ENCODE measurements around the gene IGHMBP2.

- no peak for TF ChIP-seq EZH2phosphoT487 (IDR thresholded peaks at IDR 0.05; ENCODE audit: borderline replicate concordance, low read depth, low read length)
- TF ChIP-seq, protein P1, sequence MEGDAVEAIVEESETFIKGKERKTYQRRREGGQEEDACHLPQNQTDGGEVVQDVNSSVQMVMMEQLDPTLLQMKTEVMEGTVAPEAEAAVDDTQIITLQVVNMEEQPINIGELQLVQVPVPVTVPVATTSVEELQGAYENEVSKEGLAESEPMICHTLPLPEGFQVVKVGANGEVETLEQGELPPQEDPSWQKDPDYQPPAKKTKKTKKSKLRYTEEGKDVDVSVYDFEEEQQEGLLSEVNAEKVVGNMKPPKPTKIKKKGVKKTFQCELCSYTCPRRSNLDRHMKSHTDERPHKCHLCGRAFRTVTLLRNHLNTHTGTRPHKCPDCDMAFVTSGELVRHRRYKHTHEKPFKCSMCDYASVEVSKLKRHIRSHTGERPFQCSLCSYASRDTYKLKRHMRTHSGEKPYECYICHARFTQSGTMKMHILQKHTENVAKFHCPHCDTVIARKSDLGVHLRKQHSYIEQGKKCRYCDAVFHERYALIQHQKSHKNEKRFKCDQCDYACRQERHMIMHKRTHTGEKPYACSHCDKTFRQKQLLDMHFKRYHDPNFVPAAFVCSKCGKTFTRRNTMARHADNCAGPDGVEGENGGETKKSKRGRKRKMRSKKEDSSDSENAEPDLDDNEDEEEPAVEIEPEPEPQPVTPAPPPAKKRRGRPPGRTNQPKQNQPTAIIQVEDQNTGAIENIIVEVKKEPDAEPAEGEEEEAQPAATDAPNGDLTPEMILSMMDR (conservative IDR thresholded peaks at IDR 0.05; ENCODE audit: low read length) = no peak
Observed at GRCh38 chr11:68890490-68891231, 13.0 kb upstream of the IGHMBP2 start.
